ENCODE data around the gene MED16.
"Not testable (repeated sequence)": the region's sequence is repeated elsewhere in the genome, so short reads cannot be mapped to it uniquely, and the experiment has no call there.

Gene MED16

DNA sequence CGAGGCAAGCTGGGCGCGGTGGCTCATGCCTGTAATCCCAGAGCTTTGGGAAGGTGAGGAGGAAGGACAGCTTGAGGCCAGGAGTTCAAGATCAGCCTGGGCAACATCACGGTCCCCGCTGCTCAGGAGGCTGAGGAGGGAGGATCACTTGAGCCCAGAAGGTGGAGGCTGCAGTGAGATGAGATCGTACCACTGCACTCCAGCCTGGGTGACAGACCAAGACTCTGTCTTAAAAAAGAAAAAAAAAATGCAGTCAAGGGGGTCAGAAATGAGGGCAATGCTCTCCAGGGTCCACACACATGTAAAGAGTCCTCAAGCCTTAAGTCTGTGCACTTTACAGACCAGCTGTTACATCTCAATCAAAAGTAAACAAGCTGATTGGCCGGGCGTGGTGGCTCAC lies 11.6 kb upstream of the MED16 start:
- no peak for DNase-seq

DNA sequence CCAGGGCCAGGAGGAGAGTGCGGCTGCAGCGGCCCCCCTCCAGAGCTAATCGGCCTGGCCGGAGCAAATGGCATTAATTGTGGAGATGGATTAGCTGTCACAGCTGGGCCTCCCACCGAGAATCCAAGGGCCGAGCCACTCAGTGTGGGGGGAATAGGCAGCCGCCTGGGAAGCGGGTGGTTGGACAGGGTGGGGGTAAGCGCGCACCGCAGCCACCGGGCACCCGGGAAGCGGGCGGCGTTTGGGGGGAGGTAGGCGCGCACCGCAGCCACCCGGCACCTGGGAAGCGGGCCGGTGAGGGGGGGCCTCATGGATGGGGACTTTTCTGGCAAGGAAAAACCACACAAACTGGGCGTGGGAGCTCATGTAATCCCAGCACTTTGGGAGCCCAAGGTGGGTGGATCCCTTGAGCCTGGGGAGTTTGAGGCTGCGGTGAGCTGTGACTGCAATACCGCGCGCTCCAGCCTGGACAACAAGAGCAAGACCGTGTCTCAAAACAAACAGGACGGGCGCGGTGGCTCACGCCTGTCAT lies 10.3 kb upstream of the MED16 start:
- no peak for DNase-seq

DNA sequence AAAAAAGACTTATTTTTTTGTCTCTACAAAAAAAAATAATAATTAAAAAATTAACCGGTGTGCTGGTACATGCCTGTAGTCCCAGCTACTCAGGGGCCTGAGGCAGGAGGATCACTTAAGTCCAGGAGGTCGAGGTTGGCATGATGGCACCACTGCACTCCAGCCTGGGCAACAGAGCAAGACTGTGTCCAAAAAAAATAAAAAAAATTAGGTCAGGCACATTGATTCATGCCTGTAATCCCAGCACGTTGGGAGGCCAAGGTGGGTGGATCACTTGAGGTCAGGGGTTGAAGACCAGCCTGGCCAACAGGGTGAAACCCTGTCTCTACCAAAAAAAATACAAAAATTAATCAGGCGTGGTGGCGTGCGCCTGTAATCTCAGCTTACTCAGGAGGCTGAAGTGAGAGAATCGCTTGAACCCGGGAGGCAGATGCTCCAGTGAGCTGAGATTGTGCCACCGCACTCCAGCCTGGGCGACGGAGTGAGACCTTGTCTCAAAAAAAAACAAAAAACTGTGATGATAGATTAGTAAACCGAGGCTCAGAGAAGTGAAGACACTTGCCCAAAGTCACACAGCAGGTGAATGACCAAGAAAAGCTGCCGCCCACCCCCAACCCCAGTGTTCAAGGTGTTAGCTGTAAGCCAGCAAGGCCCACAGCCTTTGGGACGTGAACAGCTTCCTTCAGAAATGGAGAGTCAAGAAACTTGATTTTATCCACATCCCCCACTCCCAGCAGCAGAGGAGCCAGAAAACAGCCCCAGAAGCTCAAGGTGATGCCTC lies 9.6 kb upstream of the MED16 start:
- no peak for DNase-seq

DNA sequence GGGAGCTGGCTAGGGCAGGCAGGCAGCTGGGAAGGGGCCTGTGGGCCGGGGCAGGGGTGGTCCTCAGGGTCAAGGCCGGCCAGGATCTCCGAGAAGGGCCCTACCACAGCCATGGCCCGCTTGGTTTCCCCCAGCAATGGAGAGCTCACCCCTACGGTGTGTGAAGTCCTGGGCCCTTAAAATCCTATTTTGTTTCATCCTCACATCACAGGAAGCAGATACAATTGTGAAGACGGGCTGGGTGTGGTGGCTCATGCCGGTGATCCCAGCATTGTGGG lies 9.0 kb upstream of the MED16 start:
- no peak for DNase-seq

DNA sequence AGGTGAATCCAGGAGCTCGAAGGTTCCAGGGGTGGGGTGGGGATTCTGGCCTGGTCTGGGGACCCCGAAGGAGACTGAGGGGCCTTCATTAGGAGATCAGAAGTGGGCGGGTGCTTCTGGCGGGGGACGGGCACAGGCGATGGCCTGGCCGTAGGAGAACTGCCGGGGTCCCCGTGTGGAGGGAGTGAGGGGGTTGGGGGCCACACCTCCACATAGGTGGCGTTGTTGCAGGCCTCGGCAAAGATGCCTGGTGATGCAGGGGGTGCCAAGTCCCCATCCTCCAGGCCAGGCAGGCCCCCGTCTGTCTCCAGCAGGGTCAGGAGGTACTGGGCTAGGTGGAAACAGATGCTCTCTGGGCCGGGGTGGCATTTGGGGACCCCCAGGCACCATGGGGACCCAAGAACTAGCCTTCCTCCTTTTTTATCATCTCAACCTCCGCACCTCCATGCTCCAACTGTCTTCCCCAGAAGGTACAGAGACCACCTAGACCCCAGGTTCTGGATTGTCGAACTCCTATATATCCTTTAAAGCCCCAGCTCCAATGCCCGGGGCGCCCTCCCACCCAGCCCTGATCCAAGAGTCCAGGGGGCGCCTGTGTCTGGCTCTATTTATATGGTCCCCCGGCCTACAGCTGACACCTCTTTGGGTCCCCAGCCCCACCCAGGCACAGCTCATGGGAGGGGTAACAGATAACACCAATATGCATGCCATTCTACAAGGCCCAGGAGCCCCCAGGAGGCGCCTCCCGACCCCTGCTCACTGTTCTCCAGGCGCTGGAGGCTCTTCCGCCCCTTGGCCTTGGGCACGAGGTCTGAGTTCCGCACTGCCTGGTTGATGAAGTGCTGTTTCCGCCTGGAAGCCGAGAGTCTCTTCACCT lies 8.5 kb upstream of the MED16 start:
- DNase-seq: no peak

DNA sequence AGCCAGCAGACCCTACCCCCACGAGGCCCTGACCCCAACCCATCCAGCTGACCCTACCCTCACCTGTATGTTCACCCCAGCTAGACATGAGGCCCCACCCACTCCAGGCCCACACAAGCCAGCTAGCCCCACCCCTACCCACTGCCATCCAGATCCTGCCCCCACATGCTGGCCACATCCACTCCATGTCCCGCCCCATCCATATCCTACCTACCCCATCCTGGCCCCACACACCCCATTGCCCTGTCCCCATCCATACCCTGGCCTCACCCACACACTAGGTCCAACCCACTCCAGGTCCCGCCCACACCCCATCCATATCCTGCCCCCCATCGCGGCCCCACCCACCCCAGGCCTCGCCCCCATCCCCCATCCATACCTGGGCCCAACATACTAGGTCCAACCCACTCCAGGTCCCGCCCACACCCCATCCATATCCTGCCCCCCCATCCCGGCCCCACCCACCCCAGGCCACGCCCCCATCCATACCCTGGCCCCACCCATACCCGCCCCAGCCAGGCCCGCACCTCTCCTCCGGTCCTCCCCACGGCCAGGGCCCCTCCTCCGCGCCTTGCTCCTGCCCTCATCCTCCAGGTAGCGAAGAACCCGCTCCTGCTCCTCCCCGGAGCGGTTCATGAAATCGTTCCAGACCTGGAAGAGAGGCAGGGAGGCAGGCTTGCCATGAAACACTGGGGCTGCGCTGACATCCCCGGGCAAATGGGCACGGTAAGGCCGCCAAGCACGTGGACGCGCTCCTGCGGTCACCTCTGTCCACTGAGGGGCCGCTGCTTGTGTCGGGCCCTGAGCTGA lies 7.5 kb upstream of the MED16 start:
- DNase-seq: peak; percentile 40

DNA sequence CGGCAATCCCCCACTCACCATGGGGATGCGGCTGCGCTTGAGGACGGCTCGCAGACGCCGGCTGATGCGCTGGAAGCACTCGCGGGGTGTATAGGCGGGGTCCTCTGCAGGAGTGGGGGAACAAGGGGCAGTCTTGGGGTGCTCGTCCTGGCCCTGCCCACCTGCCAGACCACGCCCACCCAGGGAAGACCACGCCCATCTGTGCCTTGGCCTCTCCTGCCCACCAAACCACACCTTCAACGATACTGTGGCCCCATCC lies 7.0 kb upstream of the MED16 start:
- peak; percentile 22 for DNase-seq

DNA sequence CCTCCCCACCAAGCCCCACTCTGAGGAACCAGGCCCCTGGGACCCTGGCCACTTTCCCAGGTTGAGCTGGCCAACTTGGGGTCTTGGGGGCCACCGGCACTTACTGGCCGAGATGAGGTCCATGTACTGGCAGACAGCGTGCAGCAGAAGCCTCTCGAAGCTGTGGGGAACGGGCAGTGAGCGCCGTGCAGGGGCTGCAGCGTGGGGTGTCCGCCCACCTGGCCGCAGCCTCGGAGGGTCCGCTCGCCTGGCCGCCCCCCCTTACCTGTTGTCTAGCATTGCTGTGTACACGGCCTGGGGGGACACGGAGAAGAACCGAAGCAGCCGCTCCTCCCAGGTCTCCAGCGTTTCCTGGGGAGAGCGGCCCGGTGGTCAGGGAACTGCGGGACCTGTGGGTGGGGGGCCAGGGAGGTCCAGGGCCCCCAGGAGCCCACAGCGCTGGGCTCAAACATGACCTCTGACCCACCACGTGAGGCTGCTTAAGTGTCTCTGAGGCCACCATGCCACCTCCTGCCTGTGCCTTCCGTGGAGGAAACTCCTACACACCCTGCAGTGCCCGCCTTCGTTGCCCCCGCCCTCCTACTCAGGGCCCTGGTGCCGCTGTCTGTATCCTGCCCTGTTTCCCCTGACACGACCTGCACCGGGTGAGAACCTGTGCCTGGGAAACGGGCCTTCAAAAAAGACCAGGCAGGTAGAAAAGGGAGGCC lies 6.5 kb upstream of the MED16 start:
- no peak for DNase-seq

DNA sequence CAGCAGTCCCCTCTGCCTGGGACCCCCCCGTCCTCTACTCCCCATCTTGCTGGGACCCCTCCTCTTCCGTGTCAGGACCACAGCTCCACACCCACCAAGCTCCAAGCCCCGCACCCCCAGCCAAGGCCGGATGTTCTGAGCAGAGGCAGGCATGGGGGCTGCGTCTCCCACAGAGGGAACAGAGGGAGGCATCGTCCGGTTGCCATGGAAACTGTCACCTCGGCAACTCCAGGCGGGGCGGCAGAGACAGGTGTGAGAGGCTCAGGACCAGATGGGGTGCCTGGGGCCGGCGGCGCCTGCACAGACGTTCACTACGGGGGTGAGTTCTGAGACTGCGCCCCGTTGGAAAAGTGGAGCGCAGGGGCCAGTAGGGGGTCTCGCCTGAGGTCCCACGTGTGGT lies 5.7 kb upstream of the MED16 start:
- DNase-seq: peak; percentile 58

DNA sequence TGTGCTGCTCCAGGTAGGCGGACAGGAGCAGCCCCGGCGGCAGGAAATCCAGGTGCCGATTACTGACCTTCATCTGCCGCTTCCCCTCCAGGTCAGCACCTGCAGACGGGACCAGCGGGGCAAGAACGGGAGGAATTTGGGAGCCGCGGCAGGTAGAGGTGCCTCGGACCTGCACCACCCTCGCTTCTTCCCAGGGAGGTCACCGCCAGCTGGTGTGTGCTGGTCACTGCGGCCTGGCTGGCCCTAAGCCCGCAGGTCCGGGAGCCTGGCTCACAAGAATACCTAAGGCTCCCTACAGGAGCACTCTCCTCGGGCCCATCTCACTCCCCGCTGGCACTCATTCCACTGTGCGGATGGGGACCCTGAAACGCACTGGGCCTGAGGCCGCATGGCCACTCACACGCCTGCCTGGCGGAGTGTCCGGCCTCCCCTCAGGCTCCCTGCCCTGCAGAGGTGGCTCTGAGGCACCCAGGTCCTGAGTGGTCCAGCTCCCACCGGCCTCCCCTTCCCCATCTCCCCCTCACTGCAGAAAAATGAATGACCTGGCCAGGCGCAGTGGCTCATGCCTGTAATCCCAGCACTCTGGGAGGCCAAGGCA lies 4.6 kb upstream of the MED16 start:
- DNase-seq: no peak

DNA sequence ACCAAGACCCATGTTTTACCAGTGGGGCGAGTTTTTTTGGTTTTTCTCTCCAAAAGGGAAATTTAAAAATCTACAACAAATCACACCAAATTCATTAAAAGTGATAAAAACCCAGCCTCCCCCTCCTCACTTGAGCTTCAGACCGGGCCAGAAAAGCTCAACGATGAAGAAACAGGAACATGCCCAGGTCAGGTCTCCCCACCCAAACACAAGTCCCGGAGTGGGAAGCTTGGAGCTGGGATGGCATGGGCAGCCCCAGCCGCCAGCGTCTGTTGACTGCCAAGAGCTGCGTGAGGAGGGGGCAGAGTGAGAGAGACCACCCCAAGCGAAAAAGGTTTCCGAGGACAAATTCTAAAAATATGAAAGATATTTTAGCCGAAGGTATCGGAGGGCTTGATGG lies 4.0 kb upstream of the MED16 start:
- DNase-seq: no peak

DNA sequence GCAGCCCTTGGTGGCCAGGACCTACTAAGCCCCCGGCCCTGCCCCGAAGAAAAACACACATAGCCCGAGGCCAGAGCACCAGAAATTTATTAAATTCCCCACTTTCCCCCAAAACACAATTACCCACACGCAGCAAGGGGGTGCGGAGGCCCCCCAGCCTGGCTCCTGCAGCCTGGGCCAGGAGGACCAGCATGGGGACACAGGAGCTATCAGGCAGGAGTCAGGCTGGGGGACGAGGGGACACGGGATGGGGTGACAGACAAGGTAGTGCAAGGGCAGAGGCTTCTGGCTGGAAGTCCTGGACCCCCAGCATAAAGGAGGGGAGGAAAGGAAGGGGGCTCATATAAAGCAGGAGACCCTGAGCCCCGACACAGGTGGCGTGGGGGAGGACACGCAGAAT lies 3.4 kb upstream of the MED16 start:
- no peak for DNase-seq

DNA sequence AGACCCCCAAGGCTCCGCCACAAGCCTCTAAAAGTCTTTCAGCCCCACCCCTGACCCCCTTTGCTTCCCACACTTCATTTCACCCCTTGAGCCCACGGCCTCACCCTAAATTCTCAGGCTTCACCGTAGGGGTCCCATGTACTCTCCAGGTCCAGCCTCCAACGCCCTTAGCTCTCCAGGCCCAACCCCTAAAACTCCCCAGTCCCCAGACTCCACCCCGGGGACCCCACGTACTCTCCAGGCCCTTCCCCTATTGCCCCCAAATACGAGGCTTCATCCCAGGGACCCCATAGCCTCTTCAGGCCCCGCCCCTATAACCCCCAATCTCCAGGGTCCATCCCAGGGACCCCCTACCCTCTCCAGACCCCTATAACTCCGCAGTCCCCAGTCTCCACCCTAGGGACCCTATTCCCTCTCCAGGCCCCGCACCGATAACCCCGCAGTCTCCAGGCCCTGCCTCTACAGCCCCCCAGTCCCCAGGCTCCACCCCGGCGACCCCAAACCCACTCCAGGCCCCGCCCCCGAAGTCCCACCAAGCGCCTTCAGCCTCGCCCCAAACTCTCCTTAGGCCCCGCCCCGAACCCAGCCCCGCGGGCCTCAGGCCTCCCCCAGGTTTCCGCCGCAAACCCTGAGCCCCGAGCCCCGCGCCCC lies 619 bp downstream of the MED16 start:
- DNase-seq: no peak

DNA sequence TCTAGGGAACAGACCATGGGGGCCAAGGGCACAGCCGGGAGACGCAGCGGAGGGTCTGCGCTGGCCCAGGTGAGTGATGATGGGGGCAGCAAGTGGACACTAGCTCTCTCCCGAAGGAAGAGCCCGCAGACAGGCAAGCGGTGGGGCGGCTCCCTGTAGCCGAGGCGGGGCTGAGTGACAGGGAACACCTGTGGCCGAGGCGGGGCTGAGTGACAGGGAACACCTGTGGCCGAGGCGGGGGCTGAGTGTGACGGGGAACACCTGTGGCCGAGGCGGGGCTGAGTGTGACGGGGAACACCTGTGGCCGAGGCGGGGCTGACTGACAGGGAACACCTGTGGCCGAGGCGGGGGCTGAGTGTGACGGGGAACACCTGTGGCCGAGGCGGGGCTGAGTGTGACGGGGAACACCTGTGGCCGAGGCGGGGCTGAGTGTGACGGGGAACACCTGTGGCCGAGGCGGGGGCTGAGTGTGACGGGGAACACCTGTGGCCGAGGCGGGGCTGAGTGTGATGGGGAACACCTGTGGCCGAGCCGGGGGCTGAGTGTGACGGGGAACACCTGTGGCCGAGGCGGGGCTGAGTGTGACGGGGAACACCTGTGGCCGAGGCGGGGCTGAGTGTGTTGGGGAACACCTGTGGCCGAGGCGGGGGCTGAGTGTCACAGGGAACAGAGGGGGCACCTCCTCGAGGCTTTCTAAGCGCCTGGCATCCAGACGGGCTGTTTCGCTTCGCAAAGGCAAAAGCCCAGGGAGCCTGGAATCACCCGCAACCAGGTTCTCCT lies 1.4 kb downstream of the MED16 start:
- not testable (repeated sequence) for DNase-seq

DNA sequence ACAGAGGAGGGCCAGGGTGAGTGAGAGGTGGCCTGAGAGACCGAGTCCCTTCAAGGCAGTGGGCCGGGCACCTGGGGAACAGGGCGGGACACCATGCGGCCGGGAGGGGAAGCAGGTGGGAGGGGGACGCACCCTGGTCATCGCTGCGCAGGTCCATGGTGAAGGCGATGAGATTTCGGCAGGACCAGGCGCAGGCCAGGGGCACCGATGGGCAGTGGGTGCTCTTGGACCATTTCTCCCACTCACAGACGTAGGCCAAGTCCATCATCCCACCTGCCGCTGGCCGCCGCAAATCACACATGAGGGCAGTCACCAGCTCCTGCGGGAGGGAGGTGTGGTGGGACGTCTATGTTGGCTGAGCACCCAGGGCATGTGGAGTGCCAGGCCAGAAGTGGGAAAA lies 2.2 kb downstream of the MED16 start:
- no peak for DNase-seq

DNA sequence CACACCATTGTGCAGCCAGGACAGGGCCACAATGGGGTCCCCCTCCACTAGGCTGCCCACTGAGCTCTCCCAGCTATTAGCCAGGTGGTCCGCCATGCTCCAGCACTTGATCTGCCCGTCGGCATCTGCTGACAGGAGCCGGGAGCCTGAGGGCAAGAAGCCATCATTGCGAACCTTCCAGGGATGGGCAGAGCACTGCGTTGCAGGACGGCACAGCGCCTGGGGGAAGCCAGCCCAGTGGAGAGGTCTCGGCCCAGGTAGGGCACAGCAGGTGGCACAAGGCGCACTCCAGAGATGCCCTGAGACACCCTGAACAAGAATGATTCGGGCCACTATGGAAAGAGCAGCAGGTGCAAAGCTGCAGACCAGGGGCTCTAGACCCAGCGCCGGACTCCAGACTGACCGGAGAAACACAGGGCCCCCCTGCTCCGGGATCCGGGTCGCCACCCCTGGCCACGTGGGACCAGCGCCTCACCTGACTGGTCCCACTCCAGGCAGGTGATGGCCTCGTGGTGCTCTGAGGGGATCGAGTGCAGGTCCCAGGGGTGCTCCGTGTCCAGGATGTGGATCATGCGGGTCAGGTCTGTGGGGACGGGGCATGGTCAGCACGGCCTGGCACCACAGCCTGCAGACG lies 3.2 kb downstream of the MED16 start:
- DNase-seq: no peak

DNA sequence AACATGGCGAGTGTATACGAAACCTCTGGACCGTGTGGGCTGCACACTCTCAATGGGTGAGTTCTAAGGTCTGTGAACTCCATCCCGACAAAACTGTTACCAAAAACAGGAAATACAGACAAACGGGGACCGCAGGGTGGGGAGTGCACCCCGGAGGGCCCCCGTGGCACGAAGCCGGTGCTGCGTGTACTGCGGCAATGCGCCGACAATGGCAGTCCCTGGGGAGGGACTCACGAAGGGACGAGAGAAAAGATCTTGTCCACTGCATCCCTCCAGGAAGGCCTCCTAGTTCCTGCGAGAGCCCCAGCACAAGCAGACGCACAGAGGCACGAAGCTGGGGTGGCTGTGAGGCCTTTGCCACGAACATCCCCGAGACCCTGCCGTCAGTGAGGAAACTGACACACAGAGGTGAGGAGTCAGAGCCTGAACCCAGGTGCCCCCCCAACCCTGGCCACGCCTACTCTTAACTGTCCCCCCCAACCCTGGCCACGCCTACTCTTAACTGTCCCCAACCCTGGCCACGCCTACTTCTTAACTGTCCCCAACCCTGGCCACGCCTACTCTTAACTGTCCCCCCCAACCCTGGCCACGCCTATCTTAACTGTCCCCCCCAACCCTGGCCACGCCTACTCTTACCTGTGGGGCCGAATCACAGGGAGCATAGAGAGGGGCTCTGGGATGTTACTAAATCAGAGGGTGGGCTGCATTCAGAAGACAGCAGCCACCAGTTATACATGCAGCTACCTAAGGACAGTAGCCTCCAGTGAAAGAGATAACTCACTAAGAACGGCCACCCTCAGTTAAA lies 4.2 kb downstream of the MED16 start:
- DNase-seq: peak; percentile 63

DNA sequence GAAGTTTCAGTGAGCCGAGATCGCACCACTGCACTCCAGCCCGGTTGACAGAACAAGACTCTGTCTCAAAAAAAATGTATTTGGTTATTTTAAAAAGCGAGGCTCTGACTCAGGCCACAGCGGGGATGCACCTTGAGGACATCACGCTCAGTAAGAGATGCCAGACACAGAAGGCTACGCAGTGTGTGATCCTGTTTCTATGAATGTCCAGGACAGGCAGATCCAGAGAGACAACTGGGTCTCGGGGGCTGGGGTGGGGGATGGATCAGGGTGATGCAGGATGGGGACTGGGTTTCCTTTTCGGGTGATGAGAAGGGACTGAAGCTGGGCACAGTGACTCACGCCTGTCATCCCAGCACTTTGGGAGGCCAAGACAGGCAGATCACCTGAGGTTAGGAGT lies 5.4 kb downstream of the MED16 start:
- DNase-seq: no peak

DNA sequence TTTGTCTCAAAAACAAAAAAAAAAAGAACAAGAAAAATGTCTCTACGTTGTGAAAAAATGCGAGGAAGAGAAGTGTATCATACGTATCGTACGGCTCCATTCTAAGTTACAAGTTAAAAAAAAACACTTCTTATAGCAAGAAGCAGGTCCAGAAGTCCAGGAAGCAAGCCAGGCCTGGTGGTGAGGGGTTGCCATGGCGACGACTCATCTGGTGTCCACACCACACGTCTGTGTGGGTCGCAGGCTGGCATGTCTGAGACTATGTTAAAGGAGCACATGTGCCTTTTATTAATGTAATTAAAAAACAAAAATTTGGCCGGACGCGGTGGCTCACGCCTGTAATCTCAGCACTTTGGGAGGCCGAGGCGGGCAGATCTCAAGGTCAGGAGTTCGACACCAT lies 5.9 kb downstream of the MED16 start:
- no peak for DNase-seq

Measured in activated CD4-positive, alpha-beta T cell treated with anti-CD3 and anti-CD28 coated beads for 48 hours (primary cell).